ENCODE measurements around the gene MXD1. TPM values are rescaled to one million over a fixed set of nuclear protein-coding genes. Genes with fewer than 3 reads are reported as not detected.

The MXD1 gene
- total and polyA plus RNA-seq, 9 of the 15 experiments (the other 6 are each of a cell fraction or from before 2014, with no cell fraction given) = 6.7 to 35.9 (median 11.0) TPM

DNA sequence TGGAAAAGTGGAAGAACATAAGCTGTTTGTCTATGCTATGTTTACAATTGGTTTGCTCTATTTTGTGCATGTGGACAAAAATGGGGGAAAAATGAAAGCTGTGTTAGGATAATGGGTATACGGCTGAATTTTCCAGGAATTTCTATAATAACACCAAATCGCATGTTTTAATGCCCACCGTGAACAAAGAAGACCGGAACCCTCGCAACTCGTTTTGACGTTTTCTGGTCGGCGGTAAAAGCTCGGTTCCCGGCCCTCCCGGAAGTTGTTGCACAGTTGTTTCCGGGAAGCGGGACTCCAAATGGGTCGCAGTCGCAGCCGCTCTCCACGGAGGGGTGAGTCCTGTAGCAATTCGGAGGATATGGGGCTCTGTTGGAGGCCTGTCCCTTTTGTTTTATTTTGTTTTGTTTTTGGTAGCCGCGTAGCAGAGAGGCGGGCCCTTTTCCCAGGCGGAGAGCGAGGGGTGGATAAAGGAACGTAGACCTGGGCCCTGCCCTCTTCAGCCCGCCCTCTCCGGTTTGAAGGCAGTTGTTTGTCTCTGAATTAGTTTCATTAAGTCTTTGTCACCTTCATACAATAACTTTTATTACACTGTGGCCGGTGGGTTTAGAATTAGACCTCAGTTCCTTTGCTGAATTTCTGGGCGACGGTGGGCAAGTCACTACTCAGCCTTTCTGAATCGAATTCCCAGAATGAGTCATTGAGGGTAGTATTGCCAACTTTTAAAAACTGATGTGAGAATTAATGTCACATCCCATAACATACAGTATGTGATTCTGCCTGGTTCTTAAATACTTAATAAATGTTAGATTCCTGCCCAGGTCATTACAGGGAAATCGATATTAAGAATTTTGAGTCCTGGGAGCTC, 21.0 kb upstream of the MXD1 start, which contains the start of gene SNRNP27 (continued):
- TF ChIP-seq, protein P1, sequence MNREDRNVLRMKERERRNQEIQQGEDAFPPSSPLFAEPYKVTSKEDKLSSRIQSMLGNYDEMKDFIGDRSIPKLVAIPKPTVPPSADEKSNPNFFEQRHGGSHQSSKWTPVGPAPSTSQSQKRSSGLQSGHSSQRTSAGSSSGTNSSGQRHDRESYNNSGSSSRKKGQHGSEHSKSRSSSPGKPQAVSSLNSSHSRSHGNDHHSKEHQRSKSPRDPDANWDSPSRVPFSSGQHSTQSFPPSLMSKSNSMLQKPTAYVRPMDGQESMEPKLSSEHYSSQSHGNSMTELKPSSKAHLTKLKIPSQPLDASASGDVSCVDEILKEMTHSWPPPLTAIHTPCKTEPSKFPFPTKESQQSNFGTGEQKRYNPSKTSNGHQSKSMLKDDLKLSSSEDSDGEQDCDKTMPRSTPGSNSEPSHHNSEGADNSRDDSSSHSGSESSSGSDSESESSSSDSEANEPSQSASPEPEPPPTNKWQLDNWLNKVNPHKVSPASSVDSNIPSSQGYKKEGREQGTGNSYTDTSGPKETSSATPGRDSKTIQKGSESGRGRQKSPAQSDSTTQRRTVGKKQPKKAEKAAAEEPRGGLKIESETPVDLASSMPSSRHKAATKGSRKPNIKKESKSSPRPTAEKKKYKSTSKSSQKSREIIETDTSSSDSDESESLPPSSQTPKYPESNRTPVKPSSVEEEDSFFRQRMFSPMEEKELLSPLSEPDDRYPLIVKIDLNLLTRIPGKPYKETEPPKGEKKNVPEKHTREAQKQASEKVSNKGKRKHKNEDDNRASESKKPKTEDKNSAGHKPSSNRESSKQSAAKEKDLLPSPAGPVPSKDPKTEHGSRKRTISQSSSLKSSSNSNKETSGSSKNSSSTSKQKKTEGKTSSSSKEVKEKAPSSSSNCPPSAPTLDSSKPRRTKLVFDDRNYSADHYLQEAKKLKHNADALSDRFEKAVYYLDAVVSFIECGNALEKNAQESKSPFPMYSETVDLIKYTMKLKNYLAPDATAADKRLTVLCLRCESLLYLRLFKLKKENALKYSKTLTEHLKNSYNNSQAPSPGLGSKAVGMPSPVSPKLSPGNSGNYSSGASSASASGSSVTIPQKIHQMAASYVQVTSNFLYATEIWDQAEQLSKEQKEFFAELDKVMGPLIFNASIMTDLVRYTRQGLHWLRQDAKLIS (CRISPR knock-in tag; IDR thresholded peaks at IDR 0.05) = peak; percentile 81; the same call in 1 of the 2 replicates
- TF ChIP-seq NR1H2 (CRISPR knock-in tag; IDR thresholded peaks at IDR 0.05) (0 out of 2 replicates have a peak, but pooled peaks have one; percentile 30), RFX7 (CRISPR knock-in tag; IDR thresholded peaks at IDR 0.05) (no peak), DPF2 (IDR thresholded peaks at IDR 0.05) (0 out of 2 replicates have a peak, but pooled peaks have one; percentile 40), RBBP5 (IDR thresholded peaks at IDR 0.05; ENCODE audit: borderline replicate concordance, insufficient read depth, low read length, poor library complexity, severe bottlenecking) (peak; percentile 82), MIER1 (IDR thresholded peaks at IDR 0.05; ENCODE audit: low read depth) (no peak), CSDE1 (IDR thresholded peaks at IDR 0.05) (0 out of 4 replicates have a peak, but pooled peaks of 1 of the 2 experiments have one; percentile 32), POLR2AphosphoS5 (IDR thresholded peaks at IDR 0.05; ENCODE audit: control insufficient read depth, insufficient read depth, low read depth, low read length) (peak; percentile 91; the same call in 1 of the 2 replicates), GATAD2A (IDR thresholded peaks at IDR 0.05) (peak; percentile 65; the same call in 1 of the 2 replicates), TRIM28 (IDR thresholded peaks at IDR 0.05) (peak; percentile 61; the same call in 1 of the 2 replicates), GABPB1 (CRISPR knock-in tag; IDR thresholded peaks at IDR 0.05) (peak; percentile 95), XRCC5 (IDR thresholded peaks at IDR 0.05; ENCODE audit: low read depth, low read length) (peak; percentile 85), SOX6 (IDR thresholded peaks at IDR 0.05) (peak; percentile 61; the same call in 1 of the 2 replicates), BRD4 (IDR thresholded peaks at IDR 0.05) (peak; percentile 95), ZNF444 (CRISPR knock-in tag; IDR thresholded peaks at IDR 0.05) (no peak)
- TF ChIP-seq, protein P2, sequence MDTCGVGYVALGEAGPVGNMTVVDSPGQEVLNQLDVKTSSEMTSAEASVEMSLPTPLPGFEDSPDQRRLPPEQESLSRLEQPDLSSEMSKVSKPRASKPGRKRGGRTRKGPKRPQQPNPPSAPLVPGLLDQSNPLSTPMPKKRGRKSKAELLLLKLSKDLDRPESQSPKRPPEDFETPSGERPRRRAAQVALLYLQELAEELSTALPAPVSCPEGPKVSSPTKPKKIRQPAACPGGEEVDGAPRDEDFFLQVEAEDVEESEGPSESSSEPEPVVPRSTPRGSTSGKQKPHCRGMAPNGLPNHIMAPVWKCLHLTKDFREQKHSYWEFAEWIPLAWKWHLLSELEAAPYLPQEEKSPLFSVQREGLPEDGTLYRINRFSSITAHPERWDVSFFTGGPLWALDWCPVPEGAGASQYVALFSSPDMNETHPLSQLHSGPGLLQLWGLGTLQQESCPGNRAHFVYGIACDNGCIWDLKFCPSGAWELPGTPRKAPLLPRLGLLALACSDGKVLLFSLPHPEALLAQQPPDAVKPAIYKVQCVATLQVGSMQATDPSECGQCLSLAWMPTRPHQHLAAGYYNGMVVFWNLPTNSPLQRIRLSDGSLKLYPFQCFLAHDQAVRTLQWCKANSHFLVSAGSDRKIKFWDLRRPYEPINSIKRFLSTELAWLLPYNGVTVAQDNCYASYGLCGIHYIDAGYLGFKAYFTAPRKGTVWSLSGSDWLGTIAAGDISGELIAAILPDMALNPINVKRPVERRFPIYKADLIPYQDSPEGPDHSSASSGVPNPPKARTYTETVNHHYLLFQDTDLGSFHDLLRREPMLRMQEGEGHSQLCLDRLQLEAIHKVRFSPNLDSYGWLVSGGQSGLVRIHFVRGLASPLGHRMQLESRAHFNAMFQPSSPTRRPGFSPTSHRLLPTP (IDR thresholded peaks at IDR 0.05; ENCODE audit: borderline replicate concordance, extremely low read depth, insufficient read length) = no peak
- TF ChIP-seq, protein P3, sequence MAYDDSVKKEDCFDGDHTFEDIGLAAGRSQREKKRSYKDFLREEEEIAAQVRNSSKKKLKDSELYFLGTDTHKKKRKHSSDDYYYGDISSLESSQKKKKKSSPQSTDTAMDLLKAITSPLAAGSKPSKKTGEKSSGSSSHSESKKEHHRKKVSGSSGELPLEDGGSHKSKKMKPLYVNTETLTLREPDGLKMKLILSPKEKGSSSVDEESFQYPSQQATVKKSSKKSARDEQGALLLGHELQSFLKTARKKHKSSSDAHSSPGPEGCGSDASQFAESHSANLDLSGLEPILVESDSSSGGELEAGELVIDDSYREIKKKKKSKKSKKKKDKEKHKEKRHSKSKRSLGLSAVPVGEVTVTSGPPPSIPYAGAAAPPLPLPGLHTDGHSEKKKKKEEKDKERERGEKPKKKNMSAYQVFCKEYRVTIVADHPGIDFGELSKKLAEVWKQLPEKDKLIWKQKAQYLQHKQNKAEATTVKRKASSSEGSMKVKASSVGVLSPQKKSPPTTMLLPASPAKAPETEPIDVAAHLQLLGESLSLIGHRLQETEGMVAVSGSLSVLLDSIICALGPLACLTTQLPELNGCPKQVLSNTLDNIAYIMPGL (CRISPR knock-in tag; IDR thresholded peaks at IDR 0.05) = 0 out of 2 replicates have a peak, but pooled peaks have one; percentile 39

All from K562 (cell line).